Heart left ventricle (tissue), 13 donors: ENCODE data around the gene TLK1.

ENCODE experiments used
- POLR2A ChIP-seq, 2 donors: fragments of 450-650 bp; IDR thresholded peaks; one replicate each; pipeline ENCODE4 v1.6.1; 2017; ENCODE audit warnings: antibody characterized with exemption in 2 of 2, mild to moderate bottlenecking in 2 of 2, moderate library complexity in 2 of 2
- TF ChIP-seq, protein P1 (sequence below), 12 donors: fragments of 200-600 bp; sonication (generic) in 4 of 12; IDR thresholded peaks; one replicate each; pipeline versions ENCODE4 v1.5.0 to v1.8.0; 2018 to 2022; ENCODE audit warnings: antibody characterized with exemption in 12 of 12, mild to moderate bottlenecking in 5 of 12
- donor health status: ischemic (EF 13 %, LVEDD 7.1; RV severe dilation, severe dysfunction).
- donor health status: DM: no; HTN: yes; CAD: no.
- donor health status: DM: no; HTN: no; CAD: no.
- donor health status: ischemic (EF 25% LVEDD 6.9; RV normal size, moderate dysfunction).
- donor health status: ischemic (EF 25% LVEDD 5.7; RV mildly dilated, moderate dysfunction).
- donor health status: ischemic (EF 35%, LVEDD 5.7; RV mildly dilated, moderate dysfunction).
- donor health status: nonischemic (EF 11% LVEDD 7.7; RV severe dilation, severe dysfunction).
- donor health status: DM: yes; HTN: yes; CAD: no.
- donor health status: PGD.
- donor health status: ischemic (EF 29% LVEDD 5.4; RV normal size, mild dysfunction).
- donor health status: nonischemic (EF 23%, LVEDD 6.1; RV moderate dilation, normal function).

DNA sequence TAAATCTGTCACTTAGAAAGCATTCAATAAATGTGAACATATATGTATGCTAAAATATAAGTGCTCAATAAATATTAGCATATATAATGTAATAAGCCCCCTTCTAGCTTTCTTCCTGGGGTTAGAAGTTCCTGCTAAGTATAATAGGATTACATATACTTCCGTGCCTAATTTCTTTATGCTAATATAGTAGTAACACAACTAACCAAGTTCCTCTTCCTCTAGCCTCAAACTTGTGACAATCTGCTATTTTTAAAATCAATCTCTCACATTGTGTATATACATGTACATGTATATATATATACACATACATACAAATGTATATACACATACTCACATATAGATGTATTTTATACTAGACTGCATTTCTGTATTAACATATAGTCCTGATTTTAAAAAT, 32.2 kb downstream of the TLK1 start:
- TF ChIP-seq, protein P1, sequence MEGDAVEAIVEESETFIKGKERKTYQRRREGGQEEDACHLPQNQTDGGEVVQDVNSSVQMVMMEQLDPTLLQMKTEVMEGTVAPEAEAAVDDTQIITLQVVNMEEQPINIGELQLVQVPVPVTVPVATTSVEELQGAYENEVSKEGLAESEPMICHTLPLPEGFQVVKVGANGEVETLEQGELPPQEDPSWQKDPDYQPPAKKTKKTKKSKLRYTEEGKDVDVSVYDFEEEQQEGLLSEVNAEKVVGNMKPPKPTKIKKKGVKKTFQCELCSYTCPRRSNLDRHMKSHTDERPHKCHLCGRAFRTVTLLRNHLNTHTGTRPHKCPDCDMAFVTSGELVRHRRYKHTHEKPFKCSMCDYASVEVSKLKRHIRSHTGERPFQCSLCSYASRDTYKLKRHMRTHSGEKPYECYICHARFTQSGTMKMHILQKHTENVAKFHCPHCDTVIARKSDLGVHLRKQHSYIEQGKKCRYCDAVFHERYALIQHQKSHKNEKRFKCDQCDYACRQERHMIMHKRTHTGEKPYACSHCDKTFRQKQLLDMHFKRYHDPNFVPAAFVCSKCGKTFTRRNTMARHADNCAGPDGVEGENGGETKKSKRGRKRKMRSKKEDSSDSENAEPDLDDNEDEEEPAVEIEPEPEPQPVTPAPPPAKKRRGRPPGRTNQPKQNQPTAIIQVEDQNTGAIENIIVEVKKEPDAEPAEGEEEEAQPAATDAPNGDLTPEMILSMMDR (IDR thresholded peaks at IDR 0.05), result no peak
- TF ChIP-seq POLR2A (IDR thresholded peaks at IDR 0.05), result no peak
